HG03095 (cell line): ENCODE results near the gene SSBP3.

ENCODE experiments used
- ATAC-seq: cut with Tn5 transposase; IDR thresholded peaks from one replicate; pipeline ENCODE4 v1.9.1; 2021; ENCODE audit warnings: moderate library complexity; ENCODE audit not compliant: unreplicated experiment

SSBP3 gene

GRCh38 chr1:54410359-54410758, 4.2 kb upstream of the SSBP3 start:
- no peak for ATAC-seq

GRCh38 chr1:54409156-54410142, 3.3 kb upstream of the SSBP3 start:
- no peak for ATAC-seq

- ATAC-seq: no peak
Measured at GRCh38 chr1:54408147-54409066, 2.2 kb upstream of the SSBP3 start.

- ATAC-seq: peak; percentile 35
Measured at GRCh38 chr1:54407404-54408146, 1.4 kb upstream of the SSBP3 start.

GRCh38 chr1:54407154-54407403, 885 bp upstream of the SSBP3 start:
- no peak for ATAC-seq

- ATAC-seq: peak; percentile 2
Measured at GRCh38 chr1:54405898-54406293, 298 bp downstream of the SSBP3 start.

- ATAC-seq: no peak
Measured at GRCh38 chr1:54404939-54405897, 976 bp downstream of the SSBP3 start.

- no peak for ATAC-seq
Measured at GRCh38 chr1:54404263-54404662, 1.9 kb downstream of the SSBP3 start.

- no peak for ATAC-seq
Measured at GRCh38 chr1:54403808-54404261, 2.4 kb downstream of the SSBP3 start.

GRCh38 chr1:54403405-54403804, 2.8 kb downstream of the SSBP3 start:
- no peak for ATAC-seq

GRCh38 chr1:54402896-54403295, 3.3 kb downstream of the SSBP3 start:
- no peak for ATAC-seq

- ATAC-seq: no peak
Measured at GRCh38 chr1:54401799-54402198, 4.4 kb downstream of the SSBP3 start.

GRCh38 chr1:54400329-54400728, 5.9 kb downstream of the SSBP3 start:
- ATAC-seq: no peak

- no peak for ATAC-seq
Measured at GRCh38 chr1:54399765-54400164, 6.4 kb downstream of the SSBP3 start.

GRCh38 chr1:54398963-54399528, 7.1 kb downstream of the SSBP3 start:
- ATAC-seq: no peak

GRCh38 chr1:54397980-54398379, 8.2 kb downstream of the SSBP3 start:
- ATAC-seq: no peak

GRCh38 chr1:54397090-54397591, 9.1 kb downstream of the SSBP3 start:
- no peak for ATAC-seq

GRCh38 chr1:54396261-54396933, 9.8 kb downstream of the SSBP3 start:
- no peak for ATAC-seq
